Stimulated activated CD4-positive, alpha-beta T cell treated with anti-CD3 and anti-CD28 coated beads, Interleukin-12 subunit alpha, Interleukin-12 subunit beta, amount 100 ng/mL, for 4 hours (primary cell): ENCODE data around the gene TMEM52B.
"Not testable (repeated sequence)": the region's sequence is repeated elsewhere in the genome, so short reads cannot be mapped to it uniquely, and the experiment has no call there.

Source experiments
- DNase-seq: peaks from one replicate; pipeline ENCODE4 v3.0.0-alpha.2; 2020

Gene TMEM52B

GRCh38 chr12:10211940-10212738, 33.3 kb downstream of the TMEM52B start:
- peak; percentile 79 for DNase-seq

DNA sequence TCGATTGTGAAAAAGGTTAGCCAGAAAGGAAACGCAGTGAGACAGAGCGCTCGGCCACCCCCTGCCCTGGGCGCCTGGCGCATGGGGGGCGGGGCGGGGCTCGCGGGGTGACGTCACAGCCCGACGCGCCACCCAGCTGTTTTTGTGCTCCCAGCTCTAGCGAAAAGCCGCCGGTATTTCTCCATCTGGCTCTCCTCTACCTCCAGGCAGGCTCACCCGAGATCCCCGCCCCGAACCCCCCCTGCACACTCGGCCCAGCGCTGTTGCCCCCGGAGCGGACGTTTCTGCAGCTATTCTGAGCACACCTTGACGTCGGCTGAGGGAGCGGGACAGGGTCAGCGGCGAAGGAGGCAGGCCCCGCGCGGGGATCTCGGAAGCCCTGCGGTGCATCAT, 33.9 kb downstream of the TMEM52B start, which contains the start of gene GABARAPL1:
Gene GABARAPL1, plus strand, starts transcription at position 139 of the 393 bp plus-strand sequence. Its CDS starts 253 bp downstream, at position 392.
- DNase-seq: peak; percentile 70

GRCh38 chr12:10213168-10214135, 34.6 kb downstream of the TMEM52B start:
- peak; percentile 60 for DNase-seq

- no peak for DNase-seq
These were observed 35.5 kb downstream of the TMEM52B start for GRCh38 chr12:10214136-10214894.

DNA sequence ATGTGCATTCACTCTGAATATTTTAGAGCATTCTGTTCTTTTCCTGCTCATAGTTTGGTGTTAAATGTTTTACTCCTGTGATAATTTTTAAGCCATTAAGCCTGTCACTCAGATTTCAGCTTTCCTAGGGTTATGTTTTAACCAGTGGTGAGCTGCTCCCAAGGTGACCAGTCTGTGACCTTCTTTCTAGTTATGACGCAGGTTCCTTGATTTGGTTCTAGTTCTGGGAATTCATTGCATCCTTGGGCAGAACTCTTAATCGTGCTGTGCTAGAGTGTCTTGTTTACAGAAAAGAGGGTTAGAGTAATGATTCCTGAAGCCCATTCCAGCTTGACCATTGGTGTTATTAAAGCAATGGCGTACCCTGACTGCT, 36.0 kb downstream of the TMEM52B start:
- no peak for DNase-seq

- no peak for DNase-seq
These were observed 36.6 kb downstream of the TMEM52B start for GRCh38 chr12:10215436-10215835.

GRCh38 chr12:10215946-10216345, 37.1 kb downstream of the TMEM52B start:
- DNase-seq: not testable (repeated sequence)

- no peak for DNase-seq
These were observed 39.2 kb downstream of the TMEM52B start for GRCh38 chr12:10218021-10218420.

GRCh38 chr12:10220398-10221077, 41.7 kb downstream of the TMEM52B start:
- DNase-seq: no peak

- DNase-seq: no peak
These were observed 43.0 kb downstream of the TMEM52B start for GRCh38 chr12:10221846-10222245.

DNA sequence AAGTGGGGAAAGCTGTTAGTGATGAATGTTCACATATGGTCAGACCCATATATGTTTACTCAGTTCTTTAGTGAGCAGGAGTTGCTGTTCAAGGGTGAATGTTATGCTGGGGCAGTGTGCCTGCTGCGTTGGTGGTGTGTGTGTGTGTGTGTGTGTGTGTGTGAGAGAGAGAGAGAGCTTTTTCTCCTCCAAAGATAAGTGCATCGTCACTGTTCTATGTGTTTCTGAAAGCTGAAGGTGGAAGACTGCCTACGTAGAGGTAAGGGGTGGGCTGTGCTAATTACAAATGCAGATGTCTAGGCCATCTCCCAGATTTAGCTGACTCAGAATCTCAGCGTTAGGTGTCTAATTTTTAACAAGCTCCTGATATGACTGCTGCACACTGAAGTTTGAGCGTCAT, 44.4 kb downstream of the TMEM52B start:
- DNase-seq: no peak

- not testable (repeated sequence) for DNase-seq
These were observed 46.6 kb downstream of the TMEM52B start for GRCh38 chr12:10225426-10225825.

DNA sequence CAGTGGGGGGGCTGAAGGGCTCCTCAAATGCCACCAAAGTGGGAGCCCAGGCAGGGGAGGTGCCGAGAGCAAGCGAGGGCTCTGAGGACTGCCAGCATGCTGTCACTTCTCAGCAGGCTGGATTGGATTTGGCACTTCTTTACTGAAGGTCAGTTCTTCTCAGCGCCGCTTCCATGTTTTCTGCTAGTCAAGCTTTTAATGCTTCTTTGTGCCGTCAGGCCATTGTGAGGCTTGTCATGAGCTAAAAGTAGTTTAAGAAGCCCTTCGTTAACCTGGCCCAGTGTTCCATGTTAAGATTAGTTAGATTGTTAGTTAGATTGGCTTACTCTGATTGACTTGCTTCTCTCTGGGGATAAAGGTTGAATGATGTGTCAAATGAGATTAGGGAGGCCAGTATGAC, 47.3 kb downstream of the TMEM52B start:
- DNase-seq: no peak

DNA sequence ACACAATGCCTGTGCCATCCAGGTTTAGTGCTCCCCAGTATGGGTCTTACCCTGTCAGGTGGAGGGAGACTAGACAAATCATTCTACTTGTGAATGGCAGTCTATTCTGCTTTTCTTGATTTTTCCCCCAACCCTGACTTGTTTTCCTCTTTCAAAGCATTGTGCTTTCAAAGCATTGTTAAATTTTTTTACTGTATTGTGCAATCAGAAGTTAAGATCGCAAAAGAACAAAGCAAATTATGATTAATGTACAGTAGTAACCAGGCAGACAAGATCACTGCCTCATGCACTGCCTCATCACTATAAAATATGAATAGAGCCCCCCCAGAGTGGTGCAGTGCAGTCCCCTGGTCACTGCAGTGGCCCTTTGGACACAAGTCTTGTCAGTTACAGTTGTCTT, 47.9 kb downstream of the TMEM52B start:
- no peak for DNase-seq

DNA sequence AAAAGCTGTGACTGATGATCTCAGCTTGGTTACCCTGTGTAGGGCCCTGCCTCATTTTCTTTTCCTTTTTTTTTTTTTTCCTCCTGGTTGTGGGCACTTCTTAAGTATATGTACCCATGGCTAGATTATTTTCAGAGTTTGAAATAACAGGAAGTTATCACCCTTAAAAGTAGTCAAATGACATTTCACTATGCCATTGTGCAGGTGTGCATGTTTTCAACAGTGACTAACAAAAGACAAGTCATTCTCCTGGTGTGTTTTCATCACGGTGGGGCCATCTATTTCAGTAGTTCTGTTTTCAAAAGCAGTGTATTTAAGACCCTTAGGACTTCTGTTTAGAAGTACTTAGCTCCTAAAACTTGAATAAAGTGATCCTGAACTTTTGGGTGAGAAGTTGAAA, 48.8 kb downstream of the TMEM52B start:
- no peak for DNase-seq

- DNase-seq: no peak
These were observed 55.7 kb downstream of the TMEM52B start for GRCh38 chr12:10234562-10234961.

GRCh38 chr12:10235761-10236631, 57.2 kb downstream of the TMEM52B start:
- peak; percentile 24 for DNase-seq

- no peak for DNase-seq
These were observed 57.9 kb downstream of the TMEM52B start for GRCh38 chr12:10236720-10237119.

- DNase-seq: no peak
These were observed 59.7 kb downstream of the TMEM52B start for GRCh38 chr12:10238526-10238925.

GRCh38 chr12:10241290-10241689, 62.5 kb downstream of the TMEM52B start:
- no peak for DNase-seq
